ENCODE data around the gene PAIP2B. TPM values are rescaled to one million over a fixed set of nuclear protein-coding genes. Genes with fewer than 3 reads are reported as not detected.

Gene PAIP2B
- total RNA-seq, 1 experiment from 2014 or later: 17.7 TPM

GRCh38 chr2:71191570-71191943, 35.3 kb downstream of the PAIP2B start:
- no peak overlapping the region for H3K27ac Mint-ChIP-seq
- Histone ChIP-seq H3K79me2 (ENCODE audit: insufficient read depth, low read length) (no peaks in the 10 kb centered on the region), H2BK120ac (ENCODE audit: low read depth, low read length, poor library complexity, severe bottlenecking) (no peak overlapping the region), H3K23me2 (ENCODE audit: insufficient read length, low read depth, low read length, poor library complexity, severe bottlenecking) (no peaks in the 10 kb centered on the region), H3K27me3 (ENCODE audit: insufficient read depth, low read length) (no peaks in the 10 kb centered on the region), H4K5ac (ENCODE audit: insufficient read length, low read depth, low read length) (no peak overlapping the region), H3K4ac (ENCODE audit: low read depth, low read length) (no peak overlapping the region), H3K4me1 (ENCODE audit: insufficient read depth, low read length) (no peaks in the 10 kb centered on the region), H2BK15ac (ENCODE audit: low read depth, low read length) (no peak overlapping the region), H3K56ac (ENCODE audit: insufficient read length, low read depth, low read length) (no peak overlapping the region), H3K9me3 (ENCODE audit: control insufficient read depth, low read depth, low read length) (no peaks in the 10 kb centered on the region), H4K8ac (replicated peaks; ENCODE audit: insufficient read length, low read depth, low read length) (no peak overlapping the region), H2BK5ac (ENCODE audit: insufficient read length, low read length) (no peak overlapping the region), H4K91ac (ENCODE audit: insufficient read length, low read depth, low read length) (no peak overlapping the region), H3K9ac (ENCODE audit: extremely low read depth, insufficient read length, low read length) (no peak overlapping the region), H3K4me2 (ENCODE audit: insufficient read depth, insufficient read length, low read length) (no peak overlapping the region), H3K23ac (ENCODE audit: insufficient read length, low read depth, low read length) (no peak overlapping the region), H2BK20ac (ENCODE audit: low read depth, low read length, poor library complexity, severe bottlenecking) (no peak overlapping the region), H4K20me1 (ENCODE audit: control insufficient read depth, insufficient read depth, insufficient read length) (no peaks in the 10 kb centered on the region), H3K79me1 (ENCODE audit: insufficient read depth, low read depth, low read length, poor library complexity, severe bottlenecking) (no peaks in the 10 kb centered on the region), H3T11ph (ENCODE audit: low read length) (no peak overlapping the region), H2AK5ac (ENCODE audit: insufficient read length, low read length) (no peak overlapping the region), H3K27ac (ENCODE audit: insufficient read length, low read depth, low read length) (no peak overlapping the region), H2AFZ (ENCODE audit: low read length) (no peak overlapping the region), H3K18ac (ENCODE audit: insufficient read length, low read depth, low read length) (no peak overlapping the region), H3K14ac (ENCODE audit: insufficient read depth, low read length) (no peak overlapping the region), H2BK12ac (ENCODE audit: insufficient read length, low read depth, low read length) (no peak overlapping the region)
- H3K9me3 Mint-ChIP-seq: peaks cover 4 to 12% of the 10 kb centered on the region in 2 experiments; a peak in 4 of 5 replicates
- peaks cover 7 to 16% (median 13%) of the 10 kb centered on the region in 3 experiments for H3K36me3 Mint-ChIP-seq (ENCODE audit: insufficient read depth in 1 of 3, low read depth in 3 of 3)
- DNase-seq: no peak
- H3K4me3 Mint-ChIP-seq: no peak overlapping the region
- WGBS (ENCODE audit: extremely low coverage, insufficient read length, low lambda C conversion rate): no CpG with 5 or more reads among the region's 3 CpGs
- H3K4me1 Mint-ChIP-seq: peaks cover 18 to 21% of the 10 kb centered on the region in 2 experiments
- TF ChIP-seq CTCF (conservative IDR thresholded peaks at IDR 0.05): no peak
- H3K27me3 Mint-ChIP-seq (ENCODE audit: low read depth): no peaks in the 10 kb centered on the region
